GM12878 (cell line): Measurements from ENCODE around the gene ACVR1B. TPM values are rescaled to one million over a fixed set of nuclear protein-coding genes. Genes with fewer than 3 reads are reported as not detected.
A peak's percentile ranks its signal among the peaks of the same experiment; 100 is the strongest.

ENCODE experiments used
- ATAC-seq: fragments of 200-7000 bp; cut with Tn5 transposase; 3 replicates; pipeline ENCODE4 v1.9.1; 2020; ENCODE audit warnings: mild to moderate bottlenecking, moderate library complexity
- BruUV-seq: library from RNA; stranded (reverse); fragments of 400-500 nt; replicated peaks from 2 replicates; lab custom pipeline; 2021; lab: Mats Ljungman, UMichigan
- CTCF ChIA-PET: fragments of 300-600 bp; sonication (Branson Sonifier 250); formaldehyde crosslinking; extraction: SDS; loops from one replicate; lab custom pipeline; 2021; ENCODE audit warnings: inconsistent platforms; lab: Yijun Ruan, JAX
- POLR2A ChIA-PET: fragments of 350-600 bp; formaldehyde crosslinking; extraction: SDS; loops from one replicate; lab custom pipeline; 2021; ENCODE audit warnings: inconsistent platforms; lab: Charles Lee
- RAD21 ChIA-PET: fragments of 300-600 bp; sonication (Branson Sonifier 250); formaldehyde crosslinking; loops from one replicate; lab custom pipeline; 2023; ENCODE audit warnings: antibody characterized with exemption; ENCODE audit not compliant: unreplicated experiment; lab: Charles Lee
- SMC1A ChIA-PET: fragments of 300-600 bp; sonication (Branson Sonifier 250); formaldehyde crosslinking; loops from one replicate; lab custom pipeline; 2023; ENCODE audit not compliant: unreplicated experiment, uncharacterized antibody; lab: Charles Lee
- DNase-seq: peaks from one replicate; pipeline ENCODE4 v3.0.0-alpha.2; 2011; ENCODE audit warnings: low read depth, low spot score
- FAIRE-seq: peaks from 3 replicates; lab custom pipeline; 2011; peaks lifted over from hg19 to GRCh38; lab: Jason Lieb, UNC
- H2AFZ ChIP-seq: 2 replicates; pipeline ENCODE4 v1.6.0; 2011; ENCODE audit warnings: low read depth, low read length, control low read depth; ENCODE audit not compliant: control insufficient read depth
- H3K27ac ChIP-seq: 2 replicates; pipeline ENCODE4 v1.5.1; 2011; ENCODE audit warnings: control low read depth; ENCODE audit not compliant: control insufficient read depth, insufficient read depth
- H3K27me3 ChIP-seq, 2 experiments: replicated peaks in 1 of 2; 2 replicates each; pipeline versions ENCODE4 v1.6.0 to v1.6.1; 2011; ENCODE audit warnings: low read length in 1 of 2; ENCODE audit not compliant: control insufficient read depth in 2 of 2, insufficient read depth in 2 of 2
- H3K36me3 ChIP-seq, 2 experiments: 2 replicates each; pipeline ENCODE4 v1.5.1; 2011; ENCODE audit warnings: low read length in 1 of 2; ENCODE audit not compliant: control insufficient read depth in 2 of 2, insufficient read depth in 2 of 2
- H3K4me1 ChIP-seq: 2 replicates; pipeline ENCODE4 v1.6.1; 2011; ENCODE audit warnings: mild to moderate bottlenecking, low read length, moderate library complexity, mixed read lengths; ENCODE audit not compliant: control insufficient read depth, insufficient read depth
- H3K4me2 ChIP-seq: 2 replicates; pipeline ENCODE4 v1.6.0; 2011; ENCODE audit warnings: control low read depth; ENCODE audit not compliant: control insufficient read depth, insufficient read depth
- H3K4me3 ChIP-seq: fragments of 200-600 bp; sonication (generic); 2 replicates; pipeline ENCODE4 v1.5.1; 2016
- H3K79me2 ChIP-seq: 2 replicates; pipeline ENCODE4 v1.6.0; 2011; ENCODE audit warnings: low read length; ENCODE audit not compliant: control insufficient read depth, insufficient read depth
- H3K9ac ChIP-seq: 2 replicates; pipeline ENCODE4 v1.8.0; 2011; ENCODE audit warnings: low read length, control low read depth, mixed read lengths; ENCODE audit not compliant: control insufficient read depth, insufficient read depth
- H3K9me3 ChIP-seq: replicated peaks from 3 replicates; pipeline ENCODE4 v1.5.1; 2011; ENCODE audit warnings: mild to moderate bottlenecking, low read length; ENCODE audit not compliant: control insufficient read depth, insufficient read depth
- H4K20me1 ChIP-seq: 2 replicates; pipeline ENCODE4 v1.6.0; 2011; ENCODE audit not compliant: control insufficient read depth, insufficient read depth
- BCL11A ChIP-seq: IDR thresholded peaks from 2 replicates; pipeline ENCODE4 v1.6.1; 2011; ENCODE audit warnings: low read depth, low read length
- BHLHE40 ChIP-seq, 2 experiments: fragments of 450-650 bp in 1 of 2; IDR thresholded peaks; 2 replicates each; pipeline ENCODE4 v1.6.1; 2011 to 2017; ENCODE audit warnings: low read depth in 2 of 2, borderline replicate concordance in 1 of 2, improper control_type of control experiment in 1 of 2, low read length in 1 of 2, mild to moderate bottlenecking in 1 of 2
- BRCA1 ChIP-seq: IDR thresholded peaks from 2 replicates; pipeline ENCODE4 v1.6.1; 2011; ENCODE audit warnings: low read depth, low read length, improper control_type of control experiment
- CBFB ChIP-seq: IDR thresholded peaks from 2 replicates; pipeline ENCODE4 v1.6.1; 2016; ENCODE audit warnings: antibody characterized with exemption, low read depth
- EP300 ChIP-seq, 2 experiments: fragments of 150-350 bp in 1 of 2; IDR thresholded peaks; 2 replicates each; pipeline ENCODE4 v1.6.1; 2011 to 2012; ENCODE audit warnings: low read depth in 2 of 2, low read length in 2 of 2, borderline replicate concordance in 1 of 2, improper control_type of control experiment in 1 of 2, inconsistent platforms in 1 of 2; ENCODE audit not compliant: control insufficient read depth in 1 of 2
- ETV6 ChIP-seq, 2 experiments: fragments of 450-650 bp in 1 of 2; IDR thresholded peaks in 1 of 2; conservative IDR thresholded peaks in 1 of 2; 2 replicates each; pipeline ENCODE4 v1.6.1; 2014; ENCODE audit warnings: antibody characterized with exemption in 1 of 2, borderline replicate concordance in 1 of 2, low read depth in 1 of 2, mild to moderate bottlenecking in 1 of 2, moderate library complexity in 1 of 2
- FOXK2 ChIP-seq: fragments of 450-650 bp; IDR thresholded peaks from 2 replicates; pipeline ENCODE4 v1.6.1; 2017; ENCODE audit warnings: mild to moderate bottlenecking, moderate library complexity
- MTA2 ChIP-seq: fragments of 450-650 bp; IDR thresholded peaks from 2 replicates; pipeline ENCODE4 v1.6.1; 2016; ENCODE audit warnings: low read depth, mild to moderate bottlenecking, moderate library complexity
- RUNX3 ChIP-seq: IDR thresholded peaks from 2 replicates; pipeline ENCODE4 v1.6.1; 2012; ENCODE audit warnings: low read length, inconsistent platforms
- SMAD5 ChIP-seq: IDR thresholded peaks from 2 replicates; pipeline ENCODE4 v1.6.1; 2016; ENCODE audit warnings: antibody characterized with exemption, low read depth
- SP1 ChIP-seq: IDR thresholded peaks from one replicate; pipeline ENCODE4 v1.6.1; 2011; ENCODE audit warnings: low read depth, low read length
- TARDBP ChIP-seq: IDR thresholded peaks from 2 replicates; pipeline ENCODE4 v1.6.1; 2016; ENCODE audit warnings: borderline replicate concordance
- WGBS: methylation state at CpG from one replicate; pipeline ENCODE4 v1.1.6; 2016; ENCODE audit warnings: low lambda C conversion rate; ENCODE audit not compliant: insufficient replicate concordance, insufficient coverage; ENCODE audit errors: missing lambda C conversion rate; 5-methylcytosine and 5-hydroxymethylcytosine counted together
- in situ Hi-C: fragments of 300-500 bp; cut with MboI; formaldehyde crosslinking; loops from 9 replicates; pipeline ENCODE4 v1.14.3; 2018; ENCODE audit warnings: mixed read lengths
- intact Hi-C: fragments of 100-400 bp; cut with micrococcal nuclease; formaldehyde crosslinking; loops from one replicate; pipeline ENCODE4 v1.14.2; 2022; ENCODE audit not compliant: unreplicated experiment
- polyA plus RNA-seq, 11 experiments: library from polyadenylated mRNA; depleted of rRNA in 4 of 11; unstranded in 6 of 11; stranded (reverse) in 5 of 11; fragments of >200 nt; fragmentation: Nextera tagmentation in 4 of 11; fragmentation: Illumina TruSeq in 1 of 11; extraction: Ambion mirVana in 4 of 11; extraction: Trizol in 1 of 11; gene quantifications; 1 replicate in 1 of 11; 2 replicates in 10 of 11; pipeline versions ENCODE4 v1.2.1 to v1.2.3, GENCODE V29; 2011 to 2016; ENCODE audit warnings: inconsistent platforms in 2 of 11, missing spikeins in 2 of 11, low read depth in 1 of 11
- total RNA-seq, 4 experiments: library from RNA; depleted of rRNA in 3 of 4; stranded (reverse); fragments of >200 nt in 3 of 4; fragmentation: Illumina TruSeq in 1 of 4; extraction: Trizol in 1 of 4; gene quantifications; 2 replicates each; pipeline versions ENCODE4 v1.2.1 to v1.2.3, GENCODE V29; 2013 to 2021
- TF ChIP-seq, protein P1 (sequence below): IDR thresholded peaks from 2 replicates; pipeline ENCODE4 v1.6.1; 2012; ENCODE audit warnings: low read length, inconsistent platforms
- TF ChIP-seq, protein P2 (sequence below): fragments of 450-650 bp; IDR thresholded peaks from 2 replicates; pipeline ENCODE4 v1.6.1; 2017; ENCODE audit warnings: mild to moderate bottlenecking, low read depth, inconsistent platforms; ENCODE audit not compliant: poor library complexity, severe bottlenecking
- TF ChIP-seq, protein P3 (sequence below): fragments of 450-650 bp; IDR thresholded peaks from 2 replicates; pipeline ENCODE4 v1.6.1; 2016; ENCODE audit warnings: mild to moderate bottlenecking

The ACVR1B gene
- total and polyA plus RNA-seq, 10 of the 15 experiments (the other 5 are each of a cell fraction or from before 2014, with no cell fraction given) = 0.02 to 0.69 (median 0.16) TPM; not detected in 2

DNA sequence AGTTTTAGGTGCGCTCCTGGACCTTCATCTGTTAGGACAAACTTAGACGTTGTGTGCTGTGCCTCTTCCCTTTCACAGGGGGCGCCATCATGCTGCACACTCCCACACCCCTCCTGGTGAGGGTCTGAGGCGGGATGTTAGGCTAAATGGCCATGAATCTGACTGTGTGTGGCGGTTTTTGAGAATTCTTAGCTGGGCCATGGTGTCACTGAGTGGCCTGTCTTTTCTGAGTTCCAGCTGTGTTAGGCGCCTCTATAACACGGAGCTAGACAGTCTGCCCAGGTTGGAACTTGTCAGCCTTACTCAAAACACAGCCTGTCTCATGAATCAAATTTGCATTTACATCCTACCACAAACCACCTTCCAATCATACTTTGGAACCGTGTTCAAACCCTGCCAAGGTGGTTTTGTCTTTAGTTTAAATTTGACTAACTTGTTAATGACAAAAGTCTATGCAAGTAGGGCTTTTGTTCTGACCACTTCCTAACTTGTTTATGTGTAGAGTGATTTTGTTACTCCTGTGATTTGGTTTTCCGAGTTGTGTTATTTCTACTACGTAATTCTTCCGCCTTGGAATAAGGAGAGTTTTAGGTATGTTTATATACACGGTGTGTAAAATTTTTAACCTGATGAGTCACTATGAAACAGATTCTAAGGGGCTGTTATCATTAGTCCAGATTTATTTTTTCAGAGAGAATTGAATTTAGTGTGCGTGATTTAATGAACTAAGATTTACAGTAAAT, 19.6 kb downstream of the ACVR1B start (continued):
- TF ChIP-seq BHLHE40 (IDR thresholded peaks at IDR 0.05; ENCODE audit: borderline replicate concordance in 1 of 2, low read depth in 2 of 2, low read length in 1 of 2) (peak; percentile 63 to 67; a peak in 3 of 4 replicates), EP300 (IDR thresholded peaks at IDR 0.05; ENCODE audit: borderline replicate concordance in 1 of 2, control insufficient read depth in 1 of 2, low read depth in 2 of 2, low read length in 2 of 2) (peak; percentile 81 to 87; a peak in 3 of 4 replicates), TARDBP (no peak), SP1 (peak; percentile 60), MTA2 (peak; percentile 85)
- TF ChIP-seq, protein P1, sequence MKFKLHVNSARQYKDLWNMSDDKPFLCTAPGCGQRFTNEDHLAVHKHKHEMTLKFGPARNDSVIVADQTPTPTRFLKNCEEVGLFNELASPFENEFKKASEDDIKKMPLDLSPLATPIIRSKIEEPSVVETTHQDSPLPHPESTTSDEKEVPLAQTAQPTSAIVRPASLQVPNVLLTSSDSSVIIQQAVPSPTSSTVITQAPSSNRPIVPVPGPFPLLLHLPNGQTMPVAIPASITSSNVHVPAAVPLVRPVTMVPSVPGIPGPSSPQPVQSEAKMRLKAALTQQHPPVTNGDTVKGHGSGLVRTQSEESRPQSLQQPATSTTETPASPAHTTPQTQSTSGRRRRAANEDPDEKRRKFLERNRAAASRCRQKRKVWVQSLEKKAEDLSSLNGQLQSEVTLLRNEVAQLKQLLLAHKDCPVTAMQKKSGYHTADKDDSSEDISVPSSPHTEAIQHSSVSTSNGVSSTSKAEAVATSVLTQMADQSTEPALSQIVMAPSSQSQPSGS = peak; percentile 93
- TF ChIP-seq, all 136 proteins: peak for 46

DNA sequence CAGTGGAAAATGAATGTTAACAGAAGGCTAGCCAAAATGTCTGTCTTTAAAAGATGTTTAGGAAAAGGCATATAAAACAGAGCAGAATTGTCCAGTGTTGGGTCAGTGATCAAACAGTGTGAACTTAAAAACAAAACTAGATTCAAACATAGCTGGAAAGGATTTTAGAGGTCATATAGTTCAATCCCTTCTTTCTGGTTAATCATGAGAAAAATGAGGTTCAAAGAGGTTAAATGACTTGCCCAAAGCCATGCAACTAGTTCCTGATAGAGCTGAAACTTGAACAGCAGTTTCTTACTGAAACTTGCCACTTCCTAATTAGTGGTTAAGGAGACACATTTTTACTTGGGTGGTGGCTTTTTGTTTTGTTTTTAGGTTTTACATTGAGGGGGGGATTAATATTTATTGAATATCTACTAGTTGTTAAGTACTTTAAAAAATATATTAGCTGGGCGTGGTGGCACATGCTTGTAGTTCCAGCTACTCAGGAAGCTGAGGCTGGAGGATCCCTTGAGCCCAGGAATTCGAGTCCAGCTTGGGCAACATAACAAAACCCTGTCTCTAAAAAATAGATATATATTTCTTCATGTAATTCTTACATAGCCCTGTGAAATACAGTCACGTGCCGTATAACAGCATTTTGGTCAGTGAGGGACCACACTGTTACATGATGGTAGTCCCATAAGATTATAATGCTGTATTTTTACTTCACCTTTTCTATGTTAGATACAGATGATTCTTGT, 20.4 kb downstream of the ACVR1B start:
- DNase-seq = no peak
- SMC1A ChIA-PET = interaction anchor here (0.7 to 2.3 kb wide), 6 partner anchors 9 to 152 kb away, joined by 3 to 10 read pairs (median 3); no protein-coding TSS in a partner anchor
- H4K20me1 ChIP-seq = no peaks in the 10 kb centered on the region; the same call in 1 of the 2 replicates
- peak; percentile 84 for FAIRE-seq
- no peak overlapping the region for H2AFZ ChIP-seq
- H3K36me3 ChIP-seq = no peaks in the 10 kb centered on the region
- RAD21 ChIA-PET = interaction anchor here (1.6 to 2.5 kb wide), 2 partner anchors 50 to 54 kb away, joined by 3 to 10 read pairs; no protein-coding TSS in a partner anchor
- no peak overlapping the region; the same call in 1 of the 2 replicates for H3K27ac ChIP-seq
- POLR2A ChIA-PET = interaction anchor here (1.5 kb wide), 1 partner anchor 10 kb away, joined by 4 read pairs; no protein-coding TSS in a partner anchor
- WGBS = 8% methylated on average over 4 of the region's 4 CpGs
- in situ Hi-C loops = no loop called here
- ATAC-seq = peak; percentile 71
- CTCF ChIA-PET = interaction anchor here (0.9 to 3.8 kb wide), 12 partner anchors 9 to 147 kb away, joined by 3 to 18 read pairs (median 5); no protein-coding TSS in a partner anchor
- H3K79me2 ChIP-seq = no peaks in the 10 kb centered on the region
- no peak overlapping the region for H3K9ac ChIP-seq
- peaks cover 0 to 10% of the 10 kb centered on the region in 2 experiments; a peak in 3 of 4 replicates for H3K27me3 ChIP-seq
- BruUV-seq = no TSS peak
- intact Hi-C loops = no loop called here
- H3K9me3 ChIP-seq = no peaks in the 10 kb centered on the region
- peaks cover 30% of the 10 kb centered on the region for H3K4me1 ChIP-seq
- no peak overlapping the region for H3K4me3 ChIP-seq
- peak overlapping the region; percentile 90 for H3K4me2 ChIP-seq
- TF ChIP-seq ETV6 (conservative IDR thresholded peaks at IDR 0.05 in 1 of 2, IDR thresholded peaks at IDR 0.05 in 1 of 2; ENCODE audit: borderline replicate concordance in 1 of 2, low read depth in 1 of 2) = peak in 1 of 2 experiments; percentile 70; a peak in 2 of 4 replicates
- peak; percentile 79 for TF ChIP-seq BCL11A
- TF ChIP-seq BRCA1 = no peak
- TF ChIP-seq, protein P2, sequence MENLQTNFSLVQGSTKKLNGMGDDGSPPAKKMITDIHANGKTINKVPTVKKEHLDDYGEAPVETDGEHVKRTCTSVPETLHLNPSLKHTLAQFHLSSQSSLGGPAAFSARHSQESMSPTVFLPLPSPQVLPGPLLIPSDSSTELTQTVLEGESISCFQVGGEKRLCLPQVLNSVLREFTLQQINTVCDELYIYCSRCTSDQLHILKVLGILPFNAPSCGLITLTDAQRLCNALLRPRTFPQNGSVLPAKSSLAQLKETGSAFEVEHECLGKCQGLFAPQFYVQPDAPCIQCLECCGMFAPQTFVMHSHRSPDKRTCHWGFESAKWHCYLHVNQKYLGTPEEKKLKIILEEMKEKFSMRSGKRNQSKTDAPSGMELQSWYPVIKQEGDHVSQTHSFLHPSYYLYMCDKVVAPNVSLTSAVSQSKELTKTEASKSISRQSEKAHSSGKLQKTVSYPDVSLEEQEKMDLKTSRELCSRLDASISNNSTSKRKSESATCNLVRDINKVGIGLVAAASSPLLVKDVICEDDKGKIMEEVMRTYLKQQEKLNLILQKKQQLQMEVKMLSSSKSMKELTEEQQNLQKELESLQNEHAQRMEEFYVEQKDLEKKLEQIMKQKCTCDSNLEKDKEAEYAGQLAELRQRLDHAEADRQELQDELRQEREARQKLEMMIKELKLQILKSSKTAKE = peak; percentile 50
- no peak for TF ChIP-seq FOXK2
- TF ChIP-seq SMAD5 = no peak
- TF ChIP-seq RUNX3 = peak; percentile 89
- TF ChIP-seq CBFB = peak; percentile 4; the same call in 1 of the 2 replicates
- TF ChIP-seq, protein P3, sequence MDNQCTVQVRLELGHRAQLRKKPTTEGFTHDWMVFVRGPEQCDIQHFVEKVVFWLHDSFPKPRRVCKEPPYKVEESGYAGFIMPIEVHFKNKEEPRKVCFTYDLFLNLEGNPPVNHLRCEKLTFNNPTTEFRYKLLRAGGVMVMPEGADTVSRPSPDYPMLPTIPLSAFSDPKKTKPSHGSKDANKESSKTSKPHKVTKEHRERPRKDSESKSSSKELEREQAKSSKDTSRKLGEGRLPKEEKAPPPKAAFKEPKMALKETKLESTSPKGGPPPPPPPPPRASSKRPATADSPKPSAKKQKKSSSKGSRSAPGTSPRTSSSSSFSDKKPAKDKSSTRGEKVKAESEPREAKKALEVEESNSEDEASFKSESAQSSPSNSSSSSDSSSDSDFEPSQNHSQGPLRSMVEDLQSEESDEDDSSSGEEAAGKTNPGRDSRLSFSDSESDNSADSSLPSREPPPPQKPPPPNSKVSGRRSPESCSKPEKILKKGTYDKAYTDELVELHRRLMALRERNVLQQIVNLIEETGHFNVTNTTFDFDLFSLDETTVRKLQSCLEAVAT = no peak
